ENCODE results near the gene CLIP1. TPM values are rescaled to one million over a fixed set of nuclear protein-coding genes. Genes with fewer than 3 reads are reported as not detected.

The CLIP1 gene
- total RNA-seq, result 63.5 and 65.4 TPM in 2 replicates

GRCh38 chr12:122421821-122422729 is at the start of gene CLIP1:
Gene CLIP1, minus strand, starts transcription at chr12:122422669. Its CDS starts 42,217 bp downstream, at chr12:122380452.

GRCh38 chr12:122266230-122266901 is 156.1 kb downstream of the CLIP1 start, which contains the start of gene VPS33A:
Gene VPS33A, minus strand, starts transcription at chr12:122266494. Its CDS starts 86 bp downstream, at chr12:122266408.

GRCh38 chr12:122225683-122226365 is 196.6 kb downstream of the CLIP1 start, which contains the start of gene DIABLO:
Gene DIABLO, minus strand, starts transcription at chr12:122226052. Its CDS starts 38 bp downstream, at chr12:122226014.

Other genes with a start within 250 kb of the CLIP1 start
- not detected in 2 replicates for gene IL31, start 248.4 kb downstream of the CLIP1 start, total RNA-seq
- 0.89 and 1.1 TPM in 2 replicates for gene LRRC43, start 239.5 kb downstream of the CLIP1 start, total RNA-seq
- 0.65 and 1.2 TPM in 2 replicates for gene B3GNT4, start 219.0 kb downstream of the CLIP1 start, total RNA-seq
- gene DIABLO, start 196.6 kb downstream of the CLIP1 start, total RNA-seq, result 84.3 and 84.9 TPM in 2 replicates
- gene VPS33A, start 156.2 kb downstream of the CLIP1 start, total RNA-seq, result 21.7 and 31.2 TPM in 2 replicates
- gene ZCCHC8, start 78.3 kb upstream of the CLIP1 start, total RNA-seq, result 11.9 and 15.8 TPM in 2 replicates
- 45.2 and 49.6 TPM in 2 replicates for gene RSRC2, start 104.3 kb upstream of the CLIP1 start, total RNA-seq
- gene KNTC1, start 104.6 kb upstream of the CLIP1 start, total RNA-seq, result 8.6 and 25.7 TPM in 2 replicates